Measurements from ENCODE around the gene CEBPB.

CEBPB gene

DNA sequence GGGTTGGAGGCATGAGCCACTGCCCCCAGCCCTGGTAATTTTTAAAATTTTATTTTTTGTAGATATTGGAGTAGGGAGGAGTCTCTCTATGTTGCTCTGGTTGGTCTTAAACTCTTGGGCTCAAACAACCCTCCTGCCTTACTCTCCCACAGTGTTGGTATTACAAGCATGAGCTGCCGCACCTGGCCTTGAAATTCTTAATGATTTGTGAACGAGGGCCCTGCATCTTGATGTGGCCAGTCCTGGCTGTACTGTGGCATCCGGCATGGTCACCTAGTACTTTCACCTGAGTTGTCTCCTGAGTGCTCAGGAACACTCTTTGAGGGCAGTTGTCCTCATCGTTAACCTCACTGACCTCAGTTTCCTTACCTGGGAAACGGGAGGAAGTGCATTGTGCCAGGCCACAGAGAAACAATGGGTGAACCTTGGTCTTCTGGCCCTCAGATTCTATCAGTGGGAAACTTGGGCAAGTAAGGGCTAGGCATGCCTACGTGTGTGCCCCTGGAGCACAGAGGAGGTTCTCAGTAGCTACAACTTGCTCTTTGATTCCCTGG, 19.5 kb downstream of the CEBPB start:
- Histone ChIP-seq H3K36me3 (ENCODE audit: control insufficient read depth, low read length) (no peaks in the 10 kb centered on the region), H3K9me3 (ENCODE audit: control insufficient read depth, insufficient read depth, low read length) (no peaks in the 10 kb centered on the region), H3K4me3 (ENCODE audit: low read length) (no peak overlapping the region), H3K27ac (ENCODE audit: low read depth, low read length) (no peak overlapping the region), H3K4me2 (ENCODE audit: low read length) (no peak overlapping the region), H3K4me1 (ENCODE audit: control insufficient read depth, low read length) (no peaks in the 10 kb centered on the region), H3K27me3 (ENCODE audit: control insufficient read depth, low read length) (peaks cover 10% of the 10 kb centered on the region; the same call in 1 of the 2 replicates), H4K20me1 (ENCODE audit: control insufficient read depth, insufficient read depth, low read depth, low read length) (no peaks in the 10 kb centered on the region), H3K79me2 (ENCODE audit: control insufficient read depth, low read length) (no peaks in the 10 kb centered on the region), H3K9me2 (replicated peaks; ENCODE audit: control insufficient read depth, low read length) (no peaks in the 10 kb centered on the region), H3F3A (ENCODE audit: control insufficient read depth, insufficient read depth) (no peaks in the 10 kb centered on the region)
- no peak for TF ChIP-seq EZH2phosphoT487 (IDR thresholded peaks at IDR 0.05; ENCODE audit: borderline replicate concordance, low read length)
- TF ChIP-seq, protein P1, sequence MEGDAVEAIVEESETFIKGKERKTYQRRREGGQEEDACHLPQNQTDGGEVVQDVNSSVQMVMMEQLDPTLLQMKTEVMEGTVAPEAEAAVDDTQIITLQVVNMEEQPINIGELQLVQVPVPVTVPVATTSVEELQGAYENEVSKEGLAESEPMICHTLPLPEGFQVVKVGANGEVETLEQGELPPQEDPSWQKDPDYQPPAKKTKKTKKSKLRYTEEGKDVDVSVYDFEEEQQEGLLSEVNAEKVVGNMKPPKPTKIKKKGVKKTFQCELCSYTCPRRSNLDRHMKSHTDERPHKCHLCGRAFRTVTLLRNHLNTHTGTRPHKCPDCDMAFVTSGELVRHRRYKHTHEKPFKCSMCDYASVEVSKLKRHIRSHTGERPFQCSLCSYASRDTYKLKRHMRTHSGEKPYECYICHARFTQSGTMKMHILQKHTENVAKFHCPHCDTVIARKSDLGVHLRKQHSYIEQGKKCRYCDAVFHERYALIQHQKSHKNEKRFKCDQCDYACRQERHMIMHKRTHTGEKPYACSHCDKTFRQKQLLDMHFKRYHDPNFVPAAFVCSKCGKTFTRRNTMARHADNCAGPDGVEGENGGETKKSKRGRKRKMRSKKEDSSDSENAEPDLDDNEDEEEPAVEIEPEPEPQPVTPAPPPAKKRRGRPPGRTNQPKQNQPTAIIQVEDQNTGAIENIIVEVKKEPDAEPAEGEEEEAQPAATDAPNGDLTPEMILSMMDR (IDR thresholded peaks at IDR 0.05; ENCODE audit: low read depth, low read length, poor library complexity, severe bottlenecking), result no peak

DNA sequence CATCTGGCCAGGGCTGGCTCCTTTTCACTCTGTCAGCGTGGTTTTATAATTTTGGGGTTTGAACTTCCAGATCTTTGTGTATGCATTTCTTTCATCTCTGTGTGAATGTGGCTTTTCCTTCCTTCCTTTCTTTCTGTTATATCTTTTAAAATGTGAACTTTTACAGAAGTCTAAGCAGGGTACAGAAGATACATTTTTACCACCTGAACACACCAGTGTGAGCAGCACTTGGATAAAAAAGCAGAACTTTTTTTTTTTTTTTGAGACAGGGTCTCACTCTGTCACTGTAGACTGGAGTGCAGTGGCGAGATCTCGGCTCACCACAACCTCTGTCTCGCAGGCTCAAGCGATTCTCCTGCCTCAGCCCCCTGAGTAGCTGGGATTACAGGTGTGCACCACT, 20.5 kb downstream of the CEBPB start:
- no peaks in the 10 kb centered on the region for H3K9me2 ChIP-seq (replicated peaks; ENCODE audit: control insufficient read depth, low read length)
- H3K4me1 ChIP-seq (ENCODE audit: control insufficient read depth, low read length), result no peaks in the 10 kb centered on the region
- H3K4me2 ChIP-seq (ENCODE audit: low read length), result no peak overlapping the region
- TF ChIP-seq EZH2phosphoT487 (IDR thresholded peaks at IDR 0.05; ENCODE audit: borderline replicate concordance, low read length), result no peak
- TF ChIP-seq, protein P1 (IDR thresholded peaks at IDR 0.05; ENCODE audit: low read depth, low read length, poor library complexity, severe bottlenecking), result no peak
- no peak overlapping the region for H3K4me3 ChIP-seq (ENCODE audit: low read length)
- no peak overlapping the region for H3K27ac ChIP-seq (ENCODE audit: low read depth, low read length)
- peaks cover 10% of the 10 kb centered on the region; the same call in 1 of the 2 replicates for H3K27me3 ChIP-seq (ENCODE audit: control insufficient read depth, low read length)
- H3K79me2 ChIP-seq (ENCODE audit: control insufficient read depth, low read length), result no peaks in the 10 kb centered on the region
- no peaks in the 10 kb centered on the region for H3K9me3 ChIP-seq (ENCODE audit: control insufficient read depth, insufficient read depth, low read length)
- H4K20me1 ChIP-seq (ENCODE audit: control insufficient read depth, insufficient read depth, low read depth, low read length), result no peaks in the 10 kb centered on the region
- H3K36me3 ChIP-seq (ENCODE audit: control insufficient read depth, low read length), result no peaks in the 10 kb centered on the region
- no peaks in the 10 kb centered on the region for H3F3A ChIP-seq (ENCODE audit: control insufficient read depth, insufficient read depth)

DNA sequence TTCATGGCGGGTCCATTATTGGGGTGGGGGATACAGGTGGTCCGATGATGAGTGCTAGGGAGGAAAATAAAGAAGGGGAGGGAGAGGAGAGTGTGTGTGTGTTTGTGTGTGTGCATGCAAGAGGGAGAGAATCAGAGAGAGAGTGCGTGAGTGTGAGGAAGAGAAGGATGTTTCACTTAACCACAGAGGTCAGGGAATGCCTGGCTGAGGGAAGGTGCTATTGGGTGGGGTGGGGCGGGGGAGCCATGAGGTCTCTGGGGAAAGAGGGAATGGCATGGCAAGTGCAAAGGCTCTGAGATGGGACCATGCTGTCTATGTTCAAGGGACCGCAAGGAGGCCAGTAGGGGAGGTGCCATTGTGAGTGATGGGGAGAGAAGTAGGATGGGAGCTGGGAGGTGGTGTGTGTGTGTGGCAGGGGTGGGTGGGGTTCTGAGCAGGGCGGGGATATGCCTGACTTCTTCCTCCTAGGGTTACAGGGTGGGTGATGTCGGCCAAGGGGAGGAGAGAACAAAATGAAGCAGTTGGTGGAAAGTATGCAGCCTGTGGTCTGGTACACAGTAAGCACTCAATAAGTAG, 23.0 kb downstream of the CEBPB start:
- H3K4me1 ChIP-seq (ENCODE audit: control insufficient read depth, low read length), result no peaks in the 10 kb centered on the region
- no peaks in the 10 kb centered on the region for H3F3A ChIP-seq (ENCODE audit: control insufficient read depth, insufficient read depth)
- H3K4me3 ChIP-seq (ENCODE audit: low read length), result no peak overlapping the region
- H4K20me1 ChIP-seq (ENCODE audit: control insufficient read depth, insufficient read depth, low read depth, low read length), result no peaks in the 10 kb centered on the region
- no peak overlapping the region for H3K4me2 ChIP-seq (ENCODE audit: low read length)
- H3K9me3 ChIP-seq (ENCODE audit: control insufficient read depth, insufficient read depth, low read length), result no peaks in the 10 kb centered on the region
- no peaks in the 10 kb centered on the region for H3K79me2 ChIP-seq (ENCODE audit: control insufficient read depth, low read length)
- no peak overlapping the region for H3K27ac ChIP-seq (ENCODE audit: low read depth, low read length)
- TF ChIP-seq, protein P1 (IDR thresholded peaks at IDR 0.05; ENCODE audit: low read depth, low read length, poor library complexity, severe bottlenecking), result no peak
- no peak for TF ChIP-seq EZH2phosphoT487 (IDR thresholded peaks at IDR 0.05; ENCODE audit: borderline replicate concordance, low read length)
- peaks cover 8% of the 10 kb centered on the region; the same call in 1 of the 2 replicates for H3K27me3 ChIP-seq (ENCODE audit: control insufficient read depth, low read length)
- H3K36me3 ChIP-seq (ENCODE audit: control insufficient read depth, low read length), result no peaks in the 10 kb centered on the region
- H3K9me2 ChIP-seq (replicated peaks; ENCODE audit: control insufficient read depth, low read length), result no peaks in the 10 kb centered on the region
